Hindlimb muscle (tissue), 1 donor: ENCODE measurements around the gene DGUOK. TPM values are rescaled to one million over a fixed set of nuclear protein-coding genes. Genes with fewer than 3 reads are reported as not detected.
"Not testable (repeated sequence)": the region's sequence is repeated elsewhere in the genome, so short reads cannot be mapped to it uniquely, and the experiment has no call there.

ENCODE experiments used
- DNase-seq: peaks from one replicate; pipeline ENCODE4 v3.0.0-alpha.2; 2013
- polyA plus RNA-seq: library from polyadenylated mRNA; unstranded; fragments of 120-200 nt; gene quantifications from one replicate; pipeline ENCODE4 v1.2.1, GENCODE V29; 2013; ENCODE audit not compliant: insufficient read length

The DGUOK gene
- 37.4 TPM for polyA plus RNA-seq

DNA sequence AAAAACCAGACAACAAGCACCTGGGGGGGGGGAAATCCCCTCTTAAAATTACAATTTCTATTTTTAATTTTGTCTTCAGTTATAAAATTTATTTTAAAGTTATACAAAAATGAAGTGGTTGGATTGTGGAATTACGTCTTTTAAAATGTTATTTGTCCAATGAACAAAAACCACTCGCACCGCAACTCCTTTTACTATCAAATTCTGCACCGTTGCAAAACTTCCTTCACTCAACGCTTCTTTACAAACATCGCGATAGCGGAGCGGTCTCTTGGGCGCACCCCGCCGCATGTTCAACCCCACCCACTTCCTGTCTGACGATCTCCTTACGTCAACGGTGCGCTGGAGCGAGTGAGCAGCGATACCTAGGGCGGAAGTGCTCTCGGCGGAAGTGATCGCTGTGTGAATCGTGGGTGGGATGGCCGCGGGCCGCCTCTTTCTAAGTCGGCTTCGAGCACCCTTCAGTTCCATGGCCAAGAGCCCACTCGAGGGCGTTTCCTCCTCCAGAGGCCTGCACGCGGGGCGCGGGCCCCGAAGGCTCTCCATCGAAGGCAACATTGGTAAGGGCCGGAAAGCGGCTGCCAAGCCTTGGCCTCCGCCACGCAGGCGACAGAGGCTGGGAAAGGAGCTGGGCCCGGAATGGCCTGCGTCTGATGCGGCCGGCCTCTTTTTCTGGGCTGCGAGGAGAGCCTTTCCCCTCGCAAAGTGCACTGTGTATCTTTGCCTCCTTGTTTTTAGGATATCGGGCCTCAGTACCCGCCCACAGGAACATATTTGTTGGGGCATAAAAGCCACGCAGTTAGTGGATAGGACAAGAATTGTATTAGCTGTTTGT lies at the start of gene DGUOK:
Gene DGUOK (plus strand): TSS at position 388 of the 835 bp plus-strand sequence. CDS start 31 bp downstream, at position 419.
- DNase-seq, result peak; percentile 99

- DNase-seq, result no peak
Measured at GRCh38 chr2:73877071-73877802, 49.4 kb upstream of the DGUOK start.

DNA sequence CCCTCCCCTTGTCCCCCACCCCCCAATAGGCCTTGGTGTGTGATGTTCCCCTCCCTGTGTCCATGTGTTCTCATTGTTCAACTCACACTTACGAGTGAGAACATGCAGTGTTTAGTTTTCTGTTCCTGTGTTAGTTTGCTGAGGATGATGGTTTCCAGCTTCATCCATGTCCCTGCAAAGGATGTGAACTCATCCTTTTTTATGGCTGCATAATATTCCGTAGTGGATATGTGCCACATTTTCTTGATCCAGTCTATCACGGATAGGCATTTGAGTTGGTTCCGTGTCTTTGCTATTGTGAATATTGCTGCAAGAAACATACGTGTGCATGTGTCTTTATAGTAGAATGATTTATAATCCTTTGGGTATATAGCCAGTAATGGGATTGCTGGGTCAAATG lies 48.7 kb upstream of the DGUOK start:
- DNase-seq, result not testable (repeated sequence)

DNA sequence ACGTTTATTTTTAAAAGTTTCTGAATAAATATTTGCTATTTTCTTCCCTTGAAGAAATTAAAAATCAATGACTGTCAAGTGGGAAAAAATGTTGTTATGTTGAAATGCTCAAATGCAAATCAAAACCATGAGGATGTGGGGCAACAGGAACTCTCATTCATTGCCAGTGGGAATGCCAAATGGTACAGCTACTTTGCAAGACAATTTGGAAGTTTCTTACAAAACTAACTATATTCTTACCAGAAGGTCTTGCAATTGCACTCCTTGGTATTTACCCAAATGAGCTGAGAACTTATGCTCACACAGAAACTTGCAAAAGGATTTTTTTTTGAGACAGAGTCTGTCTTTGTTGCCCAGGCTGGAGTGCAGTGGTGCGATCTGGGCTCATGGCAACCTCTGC lies 41.3 kb upstream of the DGUOK start:
- no peak for DNase-seq

DNA sequence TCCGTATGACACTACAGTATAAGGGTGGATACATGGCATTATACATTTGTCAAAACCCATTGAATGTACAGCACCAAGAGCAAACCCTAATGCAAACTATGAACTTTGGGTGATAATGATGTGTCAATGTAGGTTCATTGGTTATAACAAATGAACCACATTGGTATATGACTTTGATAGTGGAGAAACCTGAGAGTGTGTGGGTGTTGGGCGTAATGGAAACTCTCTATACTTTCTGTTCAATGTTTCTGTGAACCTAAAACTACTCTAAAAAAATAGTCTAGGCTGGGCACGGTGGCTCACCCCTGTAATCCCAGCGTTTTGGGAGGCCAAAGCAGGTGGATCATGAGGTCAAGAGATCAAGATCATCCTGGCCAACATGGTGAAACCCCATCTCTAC lies 40.3 kb upstream of the DGUOK start:
- DNase-seq, result no peak

DNA sequence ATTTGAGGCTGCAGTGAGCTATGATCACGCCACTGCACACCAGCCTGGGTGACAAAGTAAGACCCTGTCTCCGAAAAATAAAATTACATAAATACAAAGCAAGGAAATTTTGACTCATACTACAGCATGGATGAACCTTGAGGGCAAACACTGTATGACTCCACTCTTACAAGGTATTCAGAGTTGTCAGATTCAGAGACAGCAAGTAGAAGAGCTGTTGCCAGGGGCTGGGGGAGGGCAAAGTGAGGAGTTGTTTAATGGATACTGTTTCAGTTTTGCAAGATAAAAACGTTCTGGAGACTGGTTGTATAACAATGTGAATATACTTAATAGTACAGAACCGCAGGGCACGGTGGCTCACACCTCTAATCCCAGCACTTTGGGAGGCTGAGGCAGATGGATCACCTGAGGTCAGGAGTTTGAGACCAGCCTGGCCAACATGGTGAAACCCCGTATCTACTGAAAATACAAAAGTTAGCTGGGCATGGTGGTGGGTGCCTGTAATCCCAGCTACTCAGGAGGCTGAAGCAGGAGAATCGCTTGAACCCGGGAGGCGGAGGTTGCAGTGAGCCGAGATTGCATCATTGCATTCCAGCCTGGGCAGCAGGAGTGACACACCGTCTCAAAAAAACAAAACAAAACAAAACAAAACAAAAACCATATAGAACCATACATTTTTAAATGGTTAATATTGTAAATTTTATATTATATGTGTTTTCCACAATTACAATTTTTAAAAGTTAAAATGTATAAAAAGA lies 38.9 kb upstream of the DGUOK start:
- DNase-seq, result not testable (repeated sequence)

DNA sequence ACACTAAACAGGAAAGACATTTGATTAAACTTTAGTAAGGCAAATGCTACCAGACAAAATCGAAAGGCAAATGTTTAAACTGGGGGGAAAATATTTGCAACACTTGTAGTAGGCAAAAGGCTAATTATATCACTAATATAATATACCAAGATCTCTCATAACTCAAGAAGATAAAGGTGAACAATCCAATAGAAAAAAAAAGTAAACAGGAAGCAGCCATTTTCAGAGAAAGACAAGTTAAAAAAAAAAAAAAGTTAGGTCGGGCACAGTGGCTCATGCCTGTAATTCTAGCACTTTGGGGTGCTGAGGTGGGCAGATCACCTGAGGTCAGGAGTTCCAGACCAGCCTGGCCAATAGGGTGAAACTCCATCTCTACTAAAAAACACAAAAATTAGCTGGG lies 38.3 kb upstream of the DGUOK start:
- DNase-seq, result no peak

DNA sequence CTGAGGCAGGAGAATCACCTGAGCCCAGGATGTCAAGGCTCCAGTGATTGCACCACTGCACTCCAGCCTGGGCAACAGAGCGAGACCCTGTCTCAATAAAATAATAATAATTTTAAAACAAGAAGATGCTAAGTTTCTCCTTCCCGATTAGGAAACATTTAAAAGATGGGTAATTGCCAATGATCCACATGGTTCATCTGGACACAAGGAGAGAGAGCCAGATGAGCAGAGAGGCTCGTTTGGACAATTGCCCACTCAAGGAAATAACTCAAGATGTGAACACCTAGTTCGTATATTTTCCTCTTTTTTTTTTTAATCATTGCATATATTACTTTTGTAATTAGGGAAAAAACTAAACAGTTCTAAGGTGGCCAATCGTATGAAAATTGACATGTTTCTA lies 37.5 kb upstream of the DGUOK start:
- no peak for DNase-seq

GRCh38 chr2:73890301-73891092 lies 36.2 kb upstream of the DGUOK start:
- DNase-seq, result no peak

DNA sequence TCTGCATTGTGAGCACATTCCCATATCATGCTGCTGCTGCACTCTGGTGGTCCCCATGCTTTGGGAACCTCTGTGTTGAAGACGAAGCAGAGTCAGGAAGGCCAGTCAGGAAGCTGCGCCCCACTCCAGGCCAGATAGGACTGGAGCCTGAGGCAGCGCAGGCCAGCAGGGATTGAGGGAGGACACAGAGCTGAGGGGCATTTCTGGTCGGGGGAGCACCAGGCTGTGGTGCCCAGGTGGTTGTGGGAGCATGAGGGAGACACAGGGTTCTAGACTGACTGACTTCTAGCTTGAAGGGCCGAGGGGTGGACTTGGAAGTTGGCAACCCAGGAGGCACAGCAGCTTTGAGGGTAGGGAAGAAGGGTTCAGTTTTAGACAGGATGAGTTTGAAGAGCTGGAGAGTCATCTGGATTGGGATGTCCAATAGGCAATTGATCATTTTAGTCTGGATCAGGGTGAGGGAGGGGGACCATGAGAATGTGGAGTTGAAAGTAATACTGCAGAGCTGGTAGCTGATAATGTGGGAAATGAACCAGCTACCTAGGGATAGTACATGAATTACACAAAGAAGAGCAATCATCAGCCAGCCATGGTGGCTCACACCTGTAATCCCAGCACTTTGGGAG lies 35.3 kb upstream of the DGUOK start:
- no peak for DNase-seq

DNA sequence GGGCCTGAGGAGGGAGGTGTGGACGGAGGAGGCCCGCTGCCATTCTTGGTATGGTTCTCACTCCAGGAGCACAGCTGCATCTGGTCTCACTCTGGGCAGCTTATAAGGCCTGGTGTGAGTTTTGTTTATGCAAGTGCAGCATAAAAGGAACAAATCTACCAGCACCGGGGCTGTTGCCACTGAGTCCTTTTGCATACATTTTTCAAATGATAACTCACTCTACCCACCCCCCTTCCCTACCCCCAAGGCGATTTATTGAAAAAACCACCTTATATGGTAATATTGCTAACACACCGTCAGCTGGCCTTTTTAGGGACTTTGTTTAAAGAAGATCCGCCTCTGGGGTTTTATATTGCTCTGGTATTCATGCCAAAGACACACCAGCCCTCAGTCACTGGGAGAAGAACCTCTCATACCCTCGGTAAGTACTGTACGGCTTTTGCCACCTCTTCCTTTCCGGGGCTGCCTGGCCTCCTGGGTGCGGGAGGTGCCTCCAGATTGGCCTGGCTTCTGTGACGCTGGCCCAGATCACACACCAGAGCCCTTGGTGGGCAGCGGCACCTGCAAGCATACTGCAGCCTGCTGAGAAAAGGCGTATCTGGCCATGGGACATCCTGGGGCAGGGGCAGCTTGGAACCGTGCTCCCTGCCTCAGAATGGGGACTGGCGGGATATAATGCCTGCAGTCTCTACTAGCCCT lies 33.9 kb upstream of the DGUOK start, which contains the start of gene ACTG2:
Gene ACTG2 (plus strand): TSS at position 378 of the 699 bp plus-strand sequence. CDS start 8,304 bp downstream, outside the sequence.
- no peak for DNase-seq

DNA sequence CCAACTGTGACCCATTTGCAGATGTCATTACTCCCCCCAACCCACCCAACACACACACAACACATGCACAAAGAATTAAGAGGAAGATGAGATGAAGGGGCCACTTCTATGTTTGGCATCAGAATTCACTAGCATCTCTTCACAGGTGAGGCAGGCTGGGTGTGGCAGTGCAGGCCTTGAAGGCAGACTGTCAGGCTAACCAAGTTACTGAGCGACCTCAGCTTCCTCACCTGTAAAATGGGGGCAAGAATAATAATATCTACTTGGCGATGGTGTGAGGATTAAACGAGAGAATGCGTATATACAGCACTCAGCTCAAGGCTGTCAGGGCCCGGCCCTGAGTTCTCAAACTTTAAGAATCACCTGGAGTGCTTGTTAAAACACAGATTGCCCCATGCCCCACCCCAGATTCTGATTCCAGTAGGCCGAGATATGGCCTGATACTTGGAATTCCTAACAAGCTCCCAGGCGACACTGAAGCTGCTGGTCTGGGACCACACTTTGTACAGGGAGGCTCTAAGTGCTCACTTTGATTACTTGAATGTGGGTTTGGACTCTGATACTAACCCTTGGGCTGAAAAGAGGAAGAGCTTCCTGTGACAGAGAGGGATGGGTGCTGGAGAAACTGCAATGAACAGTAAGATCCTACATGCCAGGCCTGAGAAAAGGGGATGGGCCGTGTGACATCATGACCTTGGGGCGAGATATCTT lies 32.8 kb upstream of the DGUOK start:
- DNase-seq, result no peak

DNA sequence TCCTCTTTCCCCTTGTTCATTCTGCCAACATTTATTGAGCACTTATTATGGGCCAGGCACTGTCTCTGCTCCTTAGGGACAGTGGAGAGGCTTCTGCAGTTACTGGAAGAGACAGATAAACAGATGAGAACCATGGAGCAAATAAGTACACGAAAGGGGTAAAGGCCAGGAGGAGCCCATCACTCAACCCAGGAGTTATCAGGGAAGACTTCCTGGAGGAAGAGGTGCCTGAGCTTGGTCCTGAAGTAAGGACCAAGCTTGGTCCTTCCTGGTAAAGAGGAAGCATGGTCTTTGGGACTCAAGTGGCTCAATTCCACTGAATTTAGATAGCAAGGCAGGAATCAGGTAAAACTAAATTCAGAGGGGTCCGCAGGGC lies 32.2 kb upstream of the DGUOK start:
- no peak for DNase-seq

DNA sequence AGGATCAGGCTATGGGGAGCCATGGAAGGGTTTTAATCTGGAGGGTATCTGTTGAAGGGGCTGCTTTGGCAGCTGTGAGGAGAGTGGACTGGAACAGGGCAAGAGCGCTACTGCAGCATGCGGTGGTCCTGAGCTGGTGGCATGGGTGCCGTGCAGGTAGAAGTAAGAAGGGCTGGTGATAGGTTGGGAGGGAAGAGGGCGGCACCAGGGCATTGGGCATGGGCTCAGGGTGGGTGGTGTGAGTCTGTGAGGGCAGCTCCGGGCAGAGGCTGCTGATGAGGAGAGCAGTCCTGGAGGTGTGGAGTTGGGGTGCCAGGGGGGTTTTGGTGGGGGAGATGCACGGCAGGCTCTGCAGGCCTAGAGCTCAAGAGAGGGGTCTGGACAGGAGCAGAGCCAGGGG lies 31.8 kb upstream of the DGUOK start:
- DNase-seq, result no peak

GRCh38 chr2:73895473-73895872 lies 31.2 kb upstream of the DGUOK start:
- DNase-seq, result no peak

- DNase-seq, result no peak
Measured at GRCh38 chr2:73896362-73897239, 30.1 kb upstream of the DGUOK start.

GRCh38 chr2:73897240-73897583 lies 29.5 kb upstream of the DGUOK start:
- DNase-seq, result no peak

DNA sequence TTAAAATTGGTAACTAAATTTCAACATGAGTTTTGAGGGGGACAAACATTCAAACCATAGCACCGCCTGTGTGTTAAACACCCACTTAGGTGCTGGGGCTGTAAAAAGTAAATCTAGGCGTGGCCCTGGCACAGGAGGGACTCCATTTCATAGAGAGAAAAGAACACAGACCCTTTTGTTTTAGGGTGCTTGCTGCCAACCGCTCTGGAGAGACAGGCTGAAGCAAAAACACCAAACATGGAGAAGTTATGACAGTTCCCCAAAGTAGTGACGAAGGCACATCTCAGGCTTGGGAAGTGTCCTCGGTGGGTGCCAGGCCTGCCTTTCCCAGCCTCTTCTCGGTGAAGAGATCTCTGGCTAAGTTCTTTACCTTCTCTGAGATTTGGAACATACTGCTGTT lies 28.7 kb upstream of the DGUOK start:
- DNase-seq, result no peak

DNA sequence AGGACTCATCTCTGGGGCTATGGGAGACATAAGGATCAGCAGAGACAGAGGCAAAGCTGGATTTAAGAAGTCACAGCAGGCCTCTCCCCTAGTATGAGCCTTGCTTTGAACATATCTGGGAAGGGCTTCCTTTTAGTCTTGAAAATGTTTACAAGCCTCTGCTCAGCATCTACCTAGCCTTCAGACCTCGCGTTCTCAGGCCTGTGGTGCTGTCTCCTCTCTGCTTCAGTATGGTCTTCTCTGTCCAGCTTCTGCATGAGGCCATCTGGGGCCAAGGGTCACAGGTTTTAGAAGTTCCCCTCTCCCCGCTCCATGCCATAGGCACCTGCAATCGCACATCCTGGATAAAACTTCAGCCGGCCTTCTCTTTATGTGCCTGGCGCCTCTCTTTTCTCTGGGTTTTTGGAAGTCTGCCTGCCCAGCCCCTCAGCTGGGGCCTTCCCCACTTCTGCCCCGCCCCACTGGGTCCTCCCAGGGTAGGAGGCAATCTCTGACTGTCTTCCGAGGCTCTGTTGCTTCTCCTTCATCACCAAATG lies 26.8 kb upstream of the DGUOK start:
- DNase-seq, result no peak
